SK-N-SH (cell line): ENCODE data around the gene METTL26. TPM values are rescaled to one million over a fixed set of nuclear protein-coding genes. Genes with fewer than 3 reads are reported as not detected.
"Not testable (repeated sequence)": the region's sequence is repeated elsewhere in the genome, so short reads cannot be mapped to it uniquely, and the experiment has no call there.

ENCODE experiments used
- CTCF ChIA-PET: fragments of 300-600, 350-600 bp; formaldehyde crosslinking; extraction: SDS; loops from one replicate; lab custom pipeline; 2021; lab: Yijun Ruan, JAX
- POLR2A ChIA-PET: fragments of 350-600 bp; sonication (Branson Sonifier 250); formaldehyde crosslinking; extraction: SDS; loops from one replicate; lab custom pipeline; 2020; ENCODE audit warnings: antibody characterized with exemption, inconsistent platforms; lab: Yijun Ruan, JAX
- DNase-seq: peaks from one replicate; pipeline ENCODE4 v3.0.0; 2012
- H2AFZ ChIP-seq: fragments of 200-600 bp; sonication (generic); 2 replicates; pipeline ENCODE4 v1.8.1; 2016; ENCODE audit warnings: antibody characterized with exemption, mild to moderate bottlenecking, low read depth
- H3F3A ChIP-seq: fragments of 200-600 bp; sonication (generic); replicated peaks from 2 replicates; pipeline ENCODE3; 2016; ENCODE audit warnings: antibody characterized with exemption, mild to moderate bottlenecking; ENCODE audit not compliant: insufficient read depth
- H3K27ac ChIP-seq, 2 experiments: fragments of 200-500 bp in 1 of 2; fragments of 200-600 bp in 1 of 2; sonication (Bioruptor generic) in 1 of 2; sonication (generic), shearing (Covaris generic) in 1 of 2; 2 replicates each; pipeline versions ENCODE4 v1.5.1 to v1.6.1; 2014 to 2016; ENCODE audit warnings: low read depth in 2 of 2, inconsistent platforms in 1 of 2, low read length in 1 of 2, mild to moderate bottlenecking in 1 of 2, mixed read lengths in 1 of 2
- H3K27me3 ChIP-seq: fragments of 200-600 bp; sonication (generic), shearing (Covaris generic); 2 replicates; pipeline ENCODE4 v1.6.1; 2016; ENCODE audit warnings: mixed run types; ENCODE audit not compliant: insufficient read depth
- H3K36me3 ChIP-seq, 2 experiments: fragments of 200-500 bp in 1 of 2; fragments of 200-600 bp in 1 of 2; sonication (Bioruptor generic) in 1 of 2; sonication (generic) in 1 of 2; replicated peaks in 1 of 2; 2 replicates each; pipeline versions ENCODE3 to v1.5.1; 2014 to 2016; ENCODE audit warnings: low read length in 1 of 2, mild to moderate bottlenecking in 1 of 2; ENCODE audit not compliant: insufficient read depth in 2 of 2, control insufficient read depth in 1 of 2
- H3K4me1 ChIP-seq, 2 experiments: fragments of 200-500 bp in 1 of 2; fragments of 200-600 bp in 1 of 2; sonication (Bioruptor generic) in 1 of 2; sonication (generic), shearing (Covaris generic) in 1 of 2; 2 replicates each; pipeline versions ENCODE4 v1.5.1 to v1.6.1; 2014 to 2016; ENCODE audit warnings: low read depth in 1 of 2, low read length in 1 of 2, mixed run types in 1 of 2; ENCODE audit not compliant: insufficient read depth in 2 of 2, control insufficient read depth in 1 of 2
- H3K4me2 ChIP-seq: fragments of 200-600 bp; sonication (generic), shearing (Covaris generic); 2 replicates; pipeline ENCODE4 v1.6.1; 2017; ENCODE audit warnings: mixed run types
- H3K4me3 ChIP-seq, 2 experiments: fragments of 200-500 bp in 1 of 2; fragments of 200-600 bp in 1 of 2; sonication (Bioruptor generic) in 1 of 2; sonication (generic), shearing (Covaris generic) in 1 of 2; 2 replicates each; pipeline versions ENCODE4 v1.5.1 to v1.8.1; 2014 to 2016; ENCODE audit warnings: low read depth in 2 of 2, inconsistent platforms in 1 of 2, low read length in 1 of 2, mild to moderate bottlenecking in 1 of 2, mixed read lengths in 1 of 2, moderate library complexity in 1 of 2
- H3K79me2 ChIP-seq: fragments of 200-600 bp; sonication (generic); 2 replicates; pipeline ENCODE4 v1.8.1; 2017; ENCODE audit warnings: mild to moderate bottlenecking; ENCODE audit not compliant: insufficient read depth
- H3K9ac ChIP-seq: fragments of 200-600 bp; sonication (generic); 2 replicates; pipeline ENCODE4 v1.6.1; 2017; ENCODE audit warnings: mixed run types
- H3K9me2 ChIP-seq: fragments of 200-600 bp; sonication (generic); 2 replicates; pipeline ENCODE4 v1.6.1; 2017; ENCODE audit warnings: mixed run types
- H3K9me3 ChIP-seq: fragments of 200-600 bp; sonication (generic); 2 replicates; pipeline ENCODE4 v1.6.1; 2017; ENCODE audit warnings: mixed run types, mild to moderate bottlenecking, moderate library complexity
- H4K20me1 ChIP-seq: fragments of 200-600 bp; sonication (generic); 2 replicates; pipeline ENCODE4 v1.6.1; 2017; ENCODE audit warnings: mild to moderate bottlenecking, mixed run types; ENCODE audit not compliant: insufficient read depth
- ELF1 ChIP-seq: IDR thresholded peaks from 2 replicates; pipeline ENCODE4 v1.4.0; 2012
- EP300 ChIP-seq, 2 experiments: IDR thresholded peaks; 2 replicates each; pipeline versions ENCODE4 v1.4.0 to v1.6.1; 2012; ENCODE audit warnings: borderline replicate concordance in 1 of 2, low read depth in 1 of 2, low read length in 1 of 2
- FOXJ3 ChIP-seq: sonication (generic); formaldehyde crosslinking; IDR thresholded peaks from 2 replicates; pipeline ENCODE4 v1.5.1; 2020; ENCODE audit warnings: mild to moderate bottlenecking, missing genetic modification reagents
- GABPA ChIP-seq: IDR thresholded peaks from 2 replicates; pipeline ENCODE4 v1.4.0; 2012; ENCODE audit warnings: low read depth, mild to moderate bottlenecking
- GATA2 ChIP-seq: sonication (generic); formaldehyde crosslinking; IDR thresholded peaks from 2 replicates; pipeline ENCODE4 v1.5.0; 2020; ENCODE audit warnings: mild to moderate bottlenecking, missing genetic modification reagents
- MXI1 ChIP-seq: IDR thresholded peaks from 2 replicates; pipeline ENCODE4 v1.6.1; 2012; ENCODE audit warnings: mild to moderate bottlenecking, low read depth, low read length, improper control_type of control experiment
- NRF1 ChIP-seq: IDR thresholded peaks from 2 replicates; pipeline ENCODE4 v1.6.1; 2012; ENCODE audit warnings: low read depth, mild to moderate bottlenecking, low read length
- POLR2AphosphoS5 ChIP-seq: IDR thresholded peaks from 2 replicates; pipeline ENCODE4 v1.6.1; 2012; ENCODE audit warnings: low read depth, low read length
- RAD21 ChIP-seq: IDR thresholded peaks from 2 replicates; pipeline ENCODE4 v1.6.1; 2012; ENCODE audit warnings: mild to moderate bottlenecking, low read length
- RCOR1 ChIP-seq: fragments of 150-350 bp; IDR thresholded peaks from 2 replicates; pipeline ENCODE4 v1.6.1; 2017; ENCODE audit warnings: antibody characterized with exemption, low read length
- RXRA ChIP-seq: IDR thresholded peaks from 2 replicates; pipeline ENCODE4 v1.4.0; 2012; ENCODE audit warnings: low read depth, mild to moderate bottlenecking, borderline replicate concordance
- SIN3A ChIP-seq: IDR thresholded peaks from 2 replicates; pipeline ENCODE4 v1.6.1; 2012; ENCODE audit warnings: low read depth, mild to moderate bottlenecking, low read length, moderate library complexity, borderline replicate concordance
- TCF12 ChIP-seq: IDR thresholded peaks from 2 replicates; pipeline ENCODE4 v1.4.0; 2012
- WGBS: methylation state at CpG from one replicate; pipeline ENCODE4 v1.1.6; 2017; ENCODE audit warnings: low lambda C conversion rate; 5-methylcytosine and 5-hydroxymethylcytosine counted together
- polyA plus RNA-seq, 3 experiments: library from polyadenylated mRNA; depleted of rRNA; stranded (reverse); fragments of >200 nt; gene quantifications; 2 replicates each; pipeline ENCODE4 v1.2.3, GENCODE V29; 2012
- TF ChIP-seq, protein P1 (sequence below): fragments of 200-600 bp; sonication (generic); IDR thresholded peaks from 2 replicates; pipeline ENCODE4 v1.6.1; 2017; ENCODE audit warnings: antibody characterized with exemption, mild to moderate bottlenecking, moderate library complexity

The METTL26 gene
- polyA plus RNA-seq, 1 of the 3 experiments (the other 2 are of a cell fraction), result 167 TPM

- POLR2A ChIA-PET, result no interaction called here
- H3K79me2 ChIP-seq, result peaks cover 64% of the 10 kb centered on the region
- CTCF ChIA-PET, result interaction anchor here (1.9 kb wide), 2 partner anchors 9 to 11 kb away, joined by 6 to 7 read pairs; partner anchors contain the start of gene RAB40C
These were observed 37.0 kb downstream of the METTL26 start for GRCh38 chr16:598823-599739.

DNA sequence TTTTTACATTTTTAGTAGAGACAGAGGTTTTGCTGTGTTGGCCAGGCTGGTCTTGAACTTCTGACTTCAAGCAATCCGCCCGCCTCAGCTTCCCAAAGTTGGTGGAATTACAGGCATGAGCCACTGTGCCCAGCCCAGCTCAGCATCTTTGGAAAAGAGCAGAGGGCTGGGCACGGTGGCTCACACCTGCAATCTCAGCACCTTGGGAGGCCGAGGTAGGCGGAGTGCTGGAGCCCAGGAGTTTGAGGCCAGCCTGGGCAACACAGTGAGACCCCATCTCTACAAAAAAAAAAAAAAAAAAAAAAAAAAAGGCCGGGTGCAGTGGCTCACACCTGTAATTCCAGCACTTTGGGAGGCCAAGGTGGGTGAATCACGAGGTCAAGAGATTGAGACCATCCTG lies 38.5 kb downstream of the METTL26 start:
- H3K27ac ChIP-seq, DNase-seq, POLR2A ChIA-PET, H3K4me1 ChIP-seq, H3K9ac ChIP-seq, H3K9me3 ChIP-seq, CTCF ChIA-PET, H3K4me2 ChIP-seq, H3K4me3 ChIP-seq, H3K27me3 ChIP-seq, H2AFZ ChIP-seq, H3K36me3 ChIP-seq, H3K9me2 ChIP-seq, H3F3A ChIP-seq: not testable (repeated sequence)
- Histone ChIP-seq H4K20me1 (peaks cover 32% of the 10 kb centered on the region; the same call in 1 of the 2 replicates), H3K79me2 (peaks cover 65% of the 10 kb centered on the region)
- 91% methylated on average over 7 of the region's 7 CpGs for WGBS

More at GRCh38 chr16:598823-599739, 37.0 kb downstream of the METTL26 start:
- peaks cover 0 to 6% of the 10 kb centered on the region in 2 experiments; a peak in 1 of 4 replicates for H3K4me1 ChIP-seq
- H3K9me2 ChIP-seq, result no peaks in the 10 kb centered on the region
- peaks cover 5% of the 10 kb centered on the region for H3F3A ChIP-seq
- WGBS, result 97% methylated on average over 17 of the region's 43 CpGs
- TF ChIP-seq GATA2 (CRISPR knock-in tag), result no peak
- no peak for TF ChIP-seq ELF1
- no peak for TF ChIP-seq RAD21
- no peak for TF ChIP-seq EP300 (IDR thresholded peaks at IDR 0.05; ENCODE audit: borderline replicate concordance in 1 of 2, low read depth in 1 of 2, low read length in 1 of 2)
- TF ChIP-seq POLR2AphosphoS5, result no peak
- TF ChIP-seq FOXJ3 (CRISPR knock-in tag), result no peak
- TF ChIP-seq TCF12, result no peak
- no peak for TF ChIP-seq MXI1
- no peak for TF ChIP-seq RXRA
- TF ChIP-seq SIN3A, result no peak
- no peak for TF ChIP-seq NRF1
- no peak for TF ChIP-seq RCOR1
- TF ChIP-seq GABPA, result no peak
- TF ChIP-seq, protein P1, sequence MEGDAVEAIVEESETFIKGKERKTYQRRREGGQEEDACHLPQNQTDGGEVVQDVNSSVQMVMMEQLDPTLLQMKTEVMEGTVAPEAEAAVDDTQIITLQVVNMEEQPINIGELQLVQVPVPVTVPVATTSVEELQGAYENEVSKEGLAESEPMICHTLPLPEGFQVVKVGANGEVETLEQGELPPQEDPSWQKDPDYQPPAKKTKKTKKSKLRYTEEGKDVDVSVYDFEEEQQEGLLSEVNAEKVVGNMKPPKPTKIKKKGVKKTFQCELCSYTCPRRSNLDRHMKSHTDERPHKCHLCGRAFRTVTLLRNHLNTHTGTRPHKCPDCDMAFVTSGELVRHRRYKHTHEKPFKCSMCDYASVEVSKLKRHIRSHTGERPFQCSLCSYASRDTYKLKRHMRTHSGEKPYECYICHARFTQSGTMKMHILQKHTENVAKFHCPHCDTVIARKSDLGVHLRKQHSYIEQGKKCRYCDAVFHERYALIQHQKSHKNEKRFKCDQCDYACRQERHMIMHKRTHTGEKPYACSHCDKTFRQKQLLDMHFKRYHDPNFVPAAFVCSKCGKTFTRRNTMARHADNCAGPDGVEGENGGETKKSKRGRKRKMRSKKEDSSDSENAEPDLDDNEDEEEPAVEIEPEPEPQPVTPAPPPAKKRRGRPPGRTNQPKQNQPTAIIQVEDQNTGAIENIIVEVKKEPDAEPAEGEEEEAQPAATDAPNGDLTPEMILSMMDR, result no peak
- TF ChIP-seq, all 33 proteins: peak for 0
- Histone ChIP-seq H3K9ac (no peak overlapping the region), H4K20me1 (peaks cover 19% of the 10 kb centered on the region; the same call in 1 of the 2 replicates), H3K9me3 (no peaks in the 10 kb centered on the region), H3K4me2 (no peak overlapping the region), H2AFZ (no peak overlapping the region), H3K4me3 (no peak overlapping the region), H3K27ac (no peak overlapping the region), H3K27me3 (no peaks in the 10 kb centered on the region), H3K36me3 (peaks cover 2 to 3% of the 10 kb centered on the region in 2 experiments)
- no peak for DNase-seq
